Mesenchymal stem cell (in vitro differentiated cells and primary cell): ENCODE measurements around the gene PLEKHA8.

Experiments
- DNase-seq: peaks from one replicate; pipeline ENCODE4 v3.0.0-alpha.2; 2013
- H2AFZ ChIP-seq: one replicate; pipeline ENCODE4 v1.6.1; 2013; ENCODE audit warnings: low read depth, mild to moderate bottlenecking, control low read depth, inconsistent platforms, low read length, moderate library complexity
- H2AK5ac ChIP-seq: 2 replicates; pipeline ENCODE4 v1.6.1; 2013; ENCODE audit warnings: low read length, moderate library complexity, mild to moderate bottlenecking, inconsistent platforms; ENCODE audit not compliant: severe bottlenecking
- H2BK120ac ChIP-seq: one replicate; pipeline ENCODE4 v1.6.1; 2013; ENCODE audit warnings: low read depth, mild to moderate bottlenecking, inconsistent platforms, low read length, moderate library complexity
- H2BK12ac ChIP-seq, 2 experiments: one replicate each; pipeline ENCODE4 v1.6.1; 2013; ENCODE audit warnings: inconsistent platforms in 2 of 2, low read length in 2 of 2, mild to moderate bottlenecking in 2 of 2, moderate library complexity in 2 of 2, control low read depth in 1 of 2
- H2BK15ac ChIP-seq: one replicate; pipeline ENCODE4 v1.6.1; 2013; ENCODE audit warnings: mild to moderate bottlenecking, low read depth, inconsistent platforms; ENCODE audit not compliant: poor library complexity, severe bottlenecking
- H2BK5ac ChIP-seq: 2 replicates; pipeline ENCODE4 v1.6.1; 2013; ENCODE audit warnings: low read depth, mild to moderate bottlenecking, low read length, control low read depth, inconsistent platforms; ENCODE audit not compliant: poor library complexity, severe bottlenecking
- H3K14ac ChIP-seq, 2 experiments: one replicate each; pipeline ENCODE4 v1.6.1; 2013; ENCODE audit warnings: inconsistent platforms in 2 of 2, low read length in 2 of 2, control low read depth in 1 of 2, mild to moderate bottlenecking in 1 of 2, moderate library complexity in 1 of 2
- H3K18ac ChIP-seq, 2 experiments: one replicate each; pipeline ENCODE4 v1.6.1; 2013; ENCODE audit warnings: inconsistent platforms in 2 of 2, low read length in 2 of 2, control low read depth in 1 of 2, low read depth in 1 of 2, mild to moderate bottlenecking in 1 of 2
- H3K23ac ChIP-seq, 2 experiments: one replicate each; pipeline ENCODE4 v1.6.1; 2013; ENCODE audit warnings: inconsistent platforms in 2 of 2, low read length in 2 of 2, mild to moderate bottlenecking in 2 of 2, moderate library complexity in 2 of 2, control low read depth in 1 of 2
- H3K27ac ChIP-seq: 2 replicates; pipeline ENCODE4 v1.5.1; 2013; ENCODE audit warnings: mild to moderate bottlenecking, moderate library complexity, low read length, control low read depth, inconsistent platforms; ENCODE audit not compliant: poor library complexity, severe bottlenecking
- H3K27me3 ChIP-seq, 2 experiments: 2 replicates each; pipeline versions ENCODE4 v1.6.1 to v1.7.0; 2013; ENCODE audit warnings: low read length in 2 of 2, mild to moderate bottlenecking in 2 of 2, moderate library complexity in 2 of 2, control low read depth in 1 of 2, inconsistent platforms in 1 of 2; ENCODE audit not compliant: control insufficient read depth in 1 of 2, insufficient read depth in 1 of 2
- H3K36me3 ChIP-seq, 2 experiments: 2 replicates each; pipeline versions ENCODE4 v1.6.1 to v1.7.0; 2013; ENCODE audit warnings: low read length in 2 of 2, control low read depth in 1 of 2, inconsistent platforms in 1 of 2, low read depth in 1 of 2, mild to moderate bottlenecking in 1 of 2; ENCODE audit not compliant: insufficient read depth in 2 of 2, control insufficient read depth in 1 of 2
- H3K4ac ChIP-seq, 2 experiments: one replicate each; pipeline ENCODE4 v1.6.1; 2013; ENCODE audit warnings: inconsistent platforms in 2 of 2, low read length in 2 of 2, mild to moderate bottlenecking in 2 of 2, moderate library complexity in 2 of 2, control low read depth in 1 of 2, low read depth in 1 of 2
- H3K4me1 ChIP-seq: 2 replicates; pipeline ENCODE4 v1.6.1; 2013; ENCODE audit warnings: low read depth, low read length, control low read depth; ENCODE audit not compliant: control insufficient read depth, insufficient read depth
- H3K4me2 ChIP-seq: 2 replicates; pipeline ENCODE4 v1.6.1; 2013; ENCODE audit warnings: low read length, mild to moderate bottlenecking, inconsistent platforms; ENCODE audit not compliant: poor library complexity, severe bottlenecking
- H3K4me3 ChIP-seq, 2 experiments: 2 replicates each; pipeline versions ENCODE4 v1.5.1 to v1.7.0; 2013; ENCODE audit warnings: low read length in 2 of 2, mild to moderate bottlenecking in 2 of 2, control low read depth in 1 of 2, low read depth in 1 of 2; ENCODE audit not compliant: insufficient read depth in 1 of 2
- H3K79me1 ChIP-seq: replicated peaks from 2 replicates; pipeline ENCODE4 v1.6.1; 2013; ENCODE audit warnings: mild to moderate bottlenecking, control low read depth, low read length, inconsistent platforms; ENCODE audit not compliant: poor library complexity, severe bottlenecking
- H3K9ac ChIP-seq: 2 replicates; pipeline ENCODE4 v1.7.0; 2013; ENCODE audit warnings: mild to moderate bottlenecking, low read length, moderate library complexity
- H3K9me3 ChIP-seq: 2 replicates; pipeline ENCODE4 v1.7.0; 2013; ENCODE audit warnings: mild to moderate bottlenecking, low read length; ENCODE audit not compliant: control insufficient read depth
- H4K8ac ChIP-seq: one replicate; pipeline ENCODE4 v1.6.1; 2013; ENCODE audit warnings: inconsistent platforms, mild to moderate bottlenecking, low read length, moderate library complexity
- H4K91ac ChIP-seq: one replicate; pipeline ENCODE4 v1.6.1; 2013; ENCODE audit warnings: mild to moderate bottlenecking, low read length, inconsistent platforms
- WGBS: methylation state at CpG from one replicate; pipeline ENCODE4 v1.1.7; 2013; ENCODE audit warnings: mixed read lengths; 5-methylcytosine and 5-hydroxymethylcytosine counted together

Gene PLEKHA8

DNA sequence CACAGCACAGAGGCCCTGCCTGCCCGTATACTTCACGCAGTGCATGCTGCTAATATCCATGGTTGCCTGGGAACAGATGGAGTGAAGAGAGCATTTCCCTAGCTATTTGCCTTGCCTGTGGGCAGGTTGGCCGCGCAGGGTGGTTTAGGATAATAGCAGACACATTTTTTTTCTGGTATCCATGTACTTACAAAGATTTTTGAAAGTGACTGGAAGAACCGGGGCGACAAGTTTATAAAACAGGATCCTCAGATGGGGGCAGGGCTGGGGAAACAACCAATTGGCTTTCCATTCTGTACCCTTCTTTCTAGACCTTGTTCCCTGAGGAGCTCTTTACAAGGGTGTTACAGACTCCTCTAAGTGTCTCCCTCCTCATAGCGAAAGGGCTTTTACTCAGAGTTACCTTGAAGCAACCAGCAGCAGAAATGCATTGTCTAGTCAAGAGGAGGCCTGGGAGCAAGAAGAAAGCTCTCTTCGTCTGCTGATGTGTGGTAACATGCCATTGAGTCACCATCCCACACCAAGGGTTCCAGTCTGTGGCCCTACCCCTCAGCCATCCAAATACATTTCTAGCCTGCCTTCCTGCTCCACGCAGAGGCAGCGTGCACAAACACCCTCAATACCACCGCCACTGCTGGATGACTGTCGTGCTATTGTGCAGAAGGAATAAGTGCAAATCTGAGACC is 138.1 kb downstream of the PLEKHA8 start:
- Histone ChIP-seq H3K4me3 (no peak overlapping the region), H2BK12ac (no peak overlapping the region), H3K27me3 (peaks cover 0 to 7% of the 10 kb centered on the region in 2 experiments), H3K14ac (no peak overlapping the region), H3K4me1 (peaks cover 14% of the 10 kb centered on the region), H2AFZ (no peak overlapping the region), H2AK5ac (no peak overlapping the region), H3K27ac (no peak overlapping the region), H3K23ac (no peak overlapping the region), H4K91ac (no peak overlapping the region), H3K9me3 (no peaks in the 10 kb centered on the region), H3K18ac (no peak overlapping the region), H3K36me3 (peaks cover 3 to 5% of the 10 kb centered on the region in 2 experiments), H2BK120ac (no peak overlapping the region), H2BK5ac (no peak overlapping the region), H3K4ac (no peak overlapping the region), H3K9ac (no peak overlapping the region), H3K79me1 (peaks cover 1% of the 10 kb centered on the region), H3K4me2 (no peak overlapping the region), H4K8ac (no peak overlapping the region), H2BK15ac (no peak overlapping the region)
- 83% methylated on average over 12 of the region's 12 CpGs for WGBS
- no peak for DNase-seq

DNA sequence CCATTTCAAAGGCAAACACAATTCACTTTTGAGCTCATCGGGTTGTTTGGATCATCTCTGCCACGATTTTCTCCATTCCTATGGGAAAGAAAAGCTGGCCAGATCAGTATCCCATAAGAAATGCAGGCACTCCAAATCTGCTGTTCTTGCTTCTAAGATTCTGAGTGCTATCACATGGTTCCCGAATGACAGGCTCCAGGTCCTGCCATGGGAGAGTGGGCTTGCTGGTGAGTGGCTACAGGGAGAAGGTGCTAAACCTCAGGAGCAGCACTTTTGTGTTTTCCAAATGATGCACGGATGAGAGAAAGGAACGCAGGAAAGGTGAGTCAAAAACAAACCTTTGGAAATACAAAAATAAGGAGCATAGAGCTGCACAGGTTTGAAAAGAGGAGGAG is 138.6 kb downstream of the PLEKHA8 start:
- Histone ChIP-seq H3K4me2 (no peak overlapping the region), H4K91ac (no peak overlapping the region), H2AFZ (no peak overlapping the region), H2BK12ac (no peak overlapping the region), H3K27ac (no peak overlapping the region), H3K27me3 (peaks cover 0 to 7% of the 10 kb centered on the region in 2 experiments), H3K4ac (no peak overlapping the region), H3K18ac (no peak overlapping the region), H4K8ac (no peak overlapping the region), H2BK15ac (no peak overlapping the region), H2BK120ac (no peak overlapping the region), H3K4me3 (no peak overlapping the region), H3K9me3 (no peaks in the 10 kb centered on the region), H2AK5ac (no peak overlapping the region), H3K4me1 (peaks cover 14% of the 10 kb centered on the region), H3K79me1 (peaks cover 1% of the 10 kb centered on the region), H3K23ac (no peak overlapping the region), H3K36me3 (peaks cover 0 to 5% of the 10 kb centered on the region in 2 experiments), H2BK5ac (no peak overlapping the region), H3K14ac (no peak overlapping the region), H3K9ac (no peak overlapping the region)
- WGBS: 88% methylated on average over 5 of the region's 5 CpGs
- DNase-seq: no peak

DNA sequence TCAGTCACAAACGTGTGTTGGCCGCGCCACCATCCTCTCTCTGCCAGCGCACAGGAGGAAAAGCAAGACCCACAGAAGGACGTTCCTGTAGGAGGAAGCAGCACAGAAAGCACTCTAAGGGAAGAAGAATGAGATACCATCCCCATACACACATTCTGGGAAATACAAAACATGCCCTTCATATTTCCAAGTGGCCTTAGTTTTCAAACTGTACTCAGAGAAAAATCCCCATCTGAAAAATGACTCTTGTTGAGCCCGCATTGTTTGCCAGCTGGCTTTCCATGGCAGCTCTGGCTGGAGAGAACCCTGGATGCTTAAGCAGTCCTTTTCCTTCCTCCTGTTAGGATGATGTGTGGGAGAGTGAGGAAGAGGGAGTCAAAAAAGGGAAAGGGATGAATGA is 139.7 kb downstream of the PLEKHA8 start:
- no peak overlapping the region for H2BK12ac ChIP-seq

DNA sequence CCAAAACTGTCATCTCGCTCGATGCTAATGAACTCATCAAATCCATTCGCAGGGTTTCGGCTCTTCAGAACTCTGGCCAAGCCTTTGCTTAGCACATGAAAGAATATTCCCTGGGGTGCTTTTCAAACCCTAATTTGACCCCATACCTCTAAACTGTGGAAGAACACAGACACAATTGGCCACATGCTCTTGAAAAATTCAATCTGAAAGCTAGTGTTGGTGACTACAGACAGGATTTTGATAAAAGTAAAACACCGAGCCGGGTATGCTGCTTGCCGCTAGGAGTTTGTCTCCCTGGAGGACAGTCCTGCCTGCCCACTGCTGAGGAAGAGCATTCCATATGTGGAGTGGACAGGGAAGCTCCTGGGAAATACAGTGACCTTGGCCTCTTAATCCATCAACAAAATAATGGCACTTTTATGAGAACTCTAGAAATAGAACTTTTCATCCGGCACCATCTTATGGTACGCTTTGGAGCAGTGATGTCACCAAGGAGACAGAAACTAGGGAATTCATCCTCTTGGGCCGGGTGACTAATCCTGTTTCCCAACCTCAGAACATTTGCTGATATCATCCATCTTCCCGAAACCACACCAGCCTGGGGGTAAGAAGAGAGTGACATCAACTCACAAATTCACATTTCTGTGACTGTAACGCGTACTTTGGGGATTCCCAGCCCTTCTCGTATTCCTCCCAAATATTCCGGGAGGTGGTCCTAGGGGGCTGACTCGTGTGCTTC is 140.8 kb downstream of the PLEKHA8 start:
- DNase-seq: peak; percentile 93
- peaks cover 20% of the 10 kb centered on the region for H3K4me1 ChIP-seq
- H2AFZ ChIP-seq: no peak overlapping the region
- peak overlapping the region; percentile 68 for H3K9ac ChIP-seq
- no peak overlapping the region for H3K4ac ChIP-seq
- no peak overlapping the region for H2AK5ac ChIP-seq
- H4K91ac ChIP-seq: no peak overlapping the region
- no peak overlapping the region for H3K4me2 ChIP-seq
- peaks cover 0 to 5% of the 10 kb centered on the region in 2 experiments for H3K36me3 ChIP-seq
- no peak overlapping the region for H2BK120ac ChIP-seq
- H3K9me3 ChIP-seq: no peaks in the 10 kb centered on the region
- WGBS: 51% methylated on average over 16 of the region's 16 CpGs
- H3K14ac ChIP-seq: no peak overlapping the region
- no peak overlapping the region for H3K27ac ChIP-seq
- H3K4me3 ChIP-seq: peak overlapping the region in 1 of 2 experiments; percentile 54
- H2BK12ac ChIP-seq: no peak overlapping the region
- H3K18ac ChIP-seq: no peak overlapping the region
- H2BK15ac ChIP-seq: no peak overlapping the region
- H4K8ac ChIP-seq: no peak overlapping the region
- peaks cover under 1% of the 10 kb centered on the region for H3K79me1 ChIP-seq
- H3K23ac ChIP-seq: no peak overlapping the region
- peaks cover 0 to 7% of the 10 kb centered on the region in 2 experiments for H3K27me3 ChIP-seq
- no peak overlapping the region for H2BK5ac ChIP-seq

More for the DNA sequence above, 139.7 kb downstream of the PLEKHA8 start:
- Histone ChIP-seq H2AK5ac (no peak overlapping the region), H4K8ac (no peak overlapping the region), H2BK15ac (no peak overlapping the region), H3K36me3 (peaks cover 0 to 5% of the 10 kb centered on the region in 2 experiments), H3K23ac (no peak overlapping the region), H3K4ac (no peak overlapping the region), H3K27me3 (peaks cover 0 to 7% of the 10 kb centered on the region in 2 experiments), H3K27ac (no peak overlapping the region), H3K4me2 (no peak overlapping the region), H2AFZ (no peak overlapping the region), H3K79me1 (peaks cover 1% of the 10 kb centered on the region), H3K9ac (no peak overlapping the region), H3K18ac (no peak overlapping the region), H4K91ac (no peak overlapping the region), H3K14ac (no peak overlapping the region), H3K4me1 (peaks cover 17% of the 10 kb centered on the region), H2BK5ac (no peak overlapping the region), H2BK120ac (no peak overlapping the region), H3K9me3 (no peaks in the 10 kb centered on the region), H3K4me3 (no peak overlapping the region)
- no peak for DNase-seq
- WGBS: 89% methylated on average over 6 of the region's 6 CpGs
